MM.1S (cell line): Measurements from ENCODE around the gene CNTN6.

Source experiments
- EZH2 ChIP-seq: fragments of 300-600 bp; sonication (generic); optimal IDR thresholded peaks from 2 replicates; pipeline ENCODE3; 2017; ENCODE audit warnings: low read depth, mild to moderate bottlenecking, antibody characterized with exemption, low read length, mixed read lengths
- EZH2phosphoT487 ChIP-seq: fragments of 300-600 bp; sonication (generic); IDR thresholded peaks from 2 replicates; pipeline ENCODE4 v1.6.1; 2018; ENCODE audit warnings: antibody characterized with exemption, low read length
- TF ChIP-seq, protein P1 (sequence below): fragments of 300-600 bp; sonication (generic); IDR thresholded peaks from 2 replicates; pipeline ENCODE4 v1.5.1; 2016; ENCODE audit warnings: antibody characterized with exemption, low read length, mixed read lengths

- TF ChIP-seq, protein P1, sequence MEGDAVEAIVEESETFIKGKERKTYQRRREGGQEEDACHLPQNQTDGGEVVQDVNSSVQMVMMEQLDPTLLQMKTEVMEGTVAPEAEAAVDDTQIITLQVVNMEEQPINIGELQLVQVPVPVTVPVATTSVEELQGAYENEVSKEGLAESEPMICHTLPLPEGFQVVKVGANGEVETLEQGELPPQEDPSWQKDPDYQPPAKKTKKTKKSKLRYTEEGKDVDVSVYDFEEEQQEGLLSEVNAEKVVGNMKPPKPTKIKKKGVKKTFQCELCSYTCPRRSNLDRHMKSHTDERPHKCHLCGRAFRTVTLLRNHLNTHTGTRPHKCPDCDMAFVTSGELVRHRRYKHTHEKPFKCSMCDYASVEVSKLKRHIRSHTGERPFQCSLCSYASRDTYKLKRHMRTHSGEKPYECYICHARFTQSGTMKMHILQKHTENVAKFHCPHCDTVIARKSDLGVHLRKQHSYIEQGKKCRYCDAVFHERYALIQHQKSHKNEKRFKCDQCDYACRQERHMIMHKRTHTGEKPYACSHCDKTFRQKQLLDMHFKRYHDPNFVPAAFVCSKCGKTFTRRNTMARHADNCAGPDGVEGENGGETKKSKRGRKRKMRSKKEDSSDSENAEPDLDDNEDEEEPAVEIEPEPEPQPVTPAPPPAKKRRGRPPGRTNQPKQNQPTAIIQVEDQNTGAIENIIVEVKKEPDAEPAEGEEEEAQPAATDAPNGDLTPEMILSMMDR: no peak
- TF ChIP-seq EZH2 (no peak), EZH2phosphoT487 (no peak)
These were observed 159.2 kb downstream of the CNTN6 start for GRCh38 chr3:1252061-1252430.
